Ishikawa (cell line): Measurements from ENCODE around the gene TMEM44.

Experiments used
- CEBPB ChIP-seq: IDR thresholded peaks from 2 replicates; pipeline ENCODE4 v1.6.1; 2012
- EP300 ChIP-seq: IDR thresholded peaks from 2 replicates; pipeline ENCODE4 v1.6.1; 2012; ENCODE audit warnings: borderline replicate concordance
- FOXM1 ChIP-seq: IDR thresholded peaks from 2 replicates; pipeline ENCODE4 v1.6.1; 2012; ENCODE audit warnings: low read depth, borderline replicate concordance
- MAX ChIP-seq: IDR thresholded peaks from 2 replicates; pipeline ENCODE4 v1.6.1; 2012
- NFIC ChIP-seq: IDR thresholded peaks from 2 replicates; pipeline ENCODE4 v1.6.1; 2012
- RAD21 ChIP-seq: IDR thresholded peaks from 2 replicates; pipeline ENCODE4 v1.6.1; 2012; ENCODE audit warnings: low read depth
- REST ChIP-seq: IDR thresholded peaks from 2 replicates; pipeline ENCODE4 v1.6.1; 2012; ENCODE audit warnings: low read depth, mild to moderate bottlenecking
- TCF12 ChIP-seq: IDR thresholded peaks from 2 replicates; pipeline ENCODE4 v1.6.1; 2012; ENCODE audit warnings: low read depth
- TEAD4 ChIP-seq: IDR thresholded peaks from 2 replicates; pipeline ENCODE4 v1.6.1; 2012
- USF1 ChIP-seq: IDR thresholded peaks from 2 replicates; pipeline ENCODE4 v1.6.1; 2012
- YY1 ChIP-seq: IDR thresholded peaks from 2 replicates; pipeline ENCODE4 v1.6.1; 2012; ENCODE audit warnings: low read depth
- ZBTB7A ChIP-seq: IDR thresholded peaks from 2 replicates; pipeline ENCODE4 v1.6.1; 2012; ENCODE audit warnings: low read depth

GRCh38 chr3:194556086-194557056 lies 76.8 kb downstream of the TMEM44 start:
- TF ChIP-seq REST (no peak), YY1 (no peak), RAD21 (no peak), CEBPB (no peak), EP300 (no peak), FOXM1 (no peak), TEAD4 (no peak), ZBTB7A (no peak), NFIC (no peak), TCF12 (no peak), MAX (no peak), USF1 (no peak)
